ENCODE results near the gene KHNYN.

- TF ChIP-seq CTCF (conservative IDR thresholded peaks at IDR 0.05) (no peak), ZFX (IDR thresholded peaks at IDR 0.05) (no peak)
These were observed 1.2 kb downstream of the KHNYN start for GRCh38 chr14:24430682-24431568.

All from C4-2B (cell line).